Transverse colon (tissue), 4 donors: Measurements from ENCODE around the gene LMF2. TPM values are rescaled to one million over a fixed set of nuclear protein-coding genes. Genes with fewer than 3 reads are reported as not detected.
A peak's percentile ranks its signal among the peaks of the same experiment; 100 is the strongest.

ENCODE experiments used
- DNase-seq: peaks from one replicate; pipeline ENCODE4 v3.0.0-alpha.2; 2019
- H3K27ac ChIP-seq, 4 donors: fragments of 200-600 bp; sonication (generic); 2 replicates each; pipeline ENCODE4 v1.5.1; 2016 to 2018; ENCODE audit warnings: inconsistent platforms in 4 of 4
- H3K27me3 ChIP-seq: fragments of 200-600 bp; sonication (generic); 2 replicates; pipeline ENCODE4 v1.5.1; 2017; ENCODE audit warnings: inconsistent platforms
- H3K36me3 ChIP-seq, 4 donors: fragments of 200-600 bp; sonication (generic); 2 replicates each; pipeline ENCODE4 v1.5.1; 2017 to 2019; ENCODE audit warnings: inconsistent platforms in 4 of 4
- H3K4me1 ChIP-seq, 4 donors: fragments of 200-600 bp; sonication (generic); 2 replicates each; pipeline ENCODE4 v1.5.1; 2017 to 2020; ENCODE audit warnings: inconsistent platforms in 4 of 4
- H3K4me3 ChIP-seq, 4 donors: fragments of 200-600 bp; sonication (generic); 1 replicate in 1 of 4; 2 replicates in 3 of 4; pipeline versions ENCODE4 v1.5.1 to v1.6.1; 2017 to 2019; ENCODE audit warnings: inconsistent platforms in 4 of 4
- H3K9me3 ChIP-seq, 2 donors: fragments of 200-600 bp; sonication (generic); 2 replicates each; pipeline ENCODE4 v1.5.1; 2017 to 2019; ENCODE audit warnings: inconsistent platforms in 2 of 2
- CTCF ChIP-seq, 5 experiments: fragments of 200-600 bp in 3 of 5; fragments of 450-650 bp in 2 of 5; sonication (generic) in 3 of 5; IDR thresholded peaks; 1 replicate in 2 of 5; 2 replicates in 3 of 5; pipeline ENCODE4 v1.5.1; 2016 to 2017; ENCODE audit warnings: antibody characterized with exemption in 5 of 5, inconsistent platforms in 3 of 5, mild to moderate bottlenecking in 2 of 5, moderate library complexity in 1 of 5
- EP300 ChIP-seq: sonication (generic); formaldehyde crosslinking; IDR thresholded peaks from one replicate; pipeline ENCODE4 v1.6.1; 2017; ENCODE audit warnings: antibody characterized with exemption, low read depth
- POLR2A ChIP-seq: fragments of 450-650 bp; IDR thresholded peaks from one replicate; pipeline ENCODE4 v1.6.1; 2016; ENCODE audit warnings: antibody characterized with exemption, mild to moderate bottlenecking, moderate library complexity
- POLR2AphosphoS5 ChIP-seq, 3 donors: sonication (generic); formaldehyde crosslinking; IDR thresholded peaks; one replicate each; pipeline ENCODE4 v1.6.1; 2016; ENCODE audit warnings: antibody characterized with exemption in 3 of 3
- WGBS, 2 donors: methylation state at CpG; one replicate each; pipeline ENCODE4 v1.1.5; 2018; ENCODE audit warnings: low coverage in 1 of 2; 5-methylcytosine and 5-hydroxymethylcytosine counted together
- in situ Hi-C, 4 donors: fragments of 200-750 bp; cut with MboI; loops; one replicate each; pipeline versions ENCODE4 v1.15.0 to v1.15.1; 2017; ENCODE audit warnings: low sequenced_read_pairs in 3 of 4, low pct_ligation_motif_present in 1 of 4, low pct_unique_long_range_greater_than_20kb in 1 of 4
- intact Hi-C: fragments of 100-400 bp; cut with DNase I; formaldehyde crosslinking; loops from one replicate; pipeline ENCODE4 v1.15.1; 2023; ENCODE audit warnings: low total_unique reads
- total RNA-seq, 4 donors: library from RNA; depleted of rRNA; stranded (reverse); fragments of >200 nt; gene quantifications; one replicate each; pipeline ENCODE4 v1.1.0, GENCODE V29; 2016

The LMF2 gene
- total RNA-seq, 4 donors from 2014 or later: 54.0 to 119 (median 79.9) TPM

- in situ Hi-C loops (no loop called here), intact Hi-C loops (no loop called here)
- DNase-seq: no peak
- 80% methylated on average over 72 of the region's 78 CpGs; no CpG with 5 or more reads in 1 of the 2 donors for WGBS, 2 donors
- Histone ChIP-seq H3K36me3 (no peaks in the 10 kb centered on the region), H3K27me3 (peaks cover 43% of the 10 kb centered on the region), H3K4me1 (peaks cover 9 to 40% (median 28%) of the 10 kb centered on the region in 4 donors), H3K4me3 (no peak overlapping the region), H3K9me3 (no peaks in the 10 kb centered on the region), H3K27ac (no peak overlapping the region)
- TF ChIP-seq CTCF (IDR thresholded peaks at IDR 0.05): no peak
- TF ChIP-seq EP300: no peak
- no peak for TF ChIP-seq POLR2AphosphoS5 (IDR thresholded peaks at IDR 0.05)
Observed at GRCh38 chr22:50546326-50547262, 39.1 kb upstream of the LMF2 start.

DNA sequence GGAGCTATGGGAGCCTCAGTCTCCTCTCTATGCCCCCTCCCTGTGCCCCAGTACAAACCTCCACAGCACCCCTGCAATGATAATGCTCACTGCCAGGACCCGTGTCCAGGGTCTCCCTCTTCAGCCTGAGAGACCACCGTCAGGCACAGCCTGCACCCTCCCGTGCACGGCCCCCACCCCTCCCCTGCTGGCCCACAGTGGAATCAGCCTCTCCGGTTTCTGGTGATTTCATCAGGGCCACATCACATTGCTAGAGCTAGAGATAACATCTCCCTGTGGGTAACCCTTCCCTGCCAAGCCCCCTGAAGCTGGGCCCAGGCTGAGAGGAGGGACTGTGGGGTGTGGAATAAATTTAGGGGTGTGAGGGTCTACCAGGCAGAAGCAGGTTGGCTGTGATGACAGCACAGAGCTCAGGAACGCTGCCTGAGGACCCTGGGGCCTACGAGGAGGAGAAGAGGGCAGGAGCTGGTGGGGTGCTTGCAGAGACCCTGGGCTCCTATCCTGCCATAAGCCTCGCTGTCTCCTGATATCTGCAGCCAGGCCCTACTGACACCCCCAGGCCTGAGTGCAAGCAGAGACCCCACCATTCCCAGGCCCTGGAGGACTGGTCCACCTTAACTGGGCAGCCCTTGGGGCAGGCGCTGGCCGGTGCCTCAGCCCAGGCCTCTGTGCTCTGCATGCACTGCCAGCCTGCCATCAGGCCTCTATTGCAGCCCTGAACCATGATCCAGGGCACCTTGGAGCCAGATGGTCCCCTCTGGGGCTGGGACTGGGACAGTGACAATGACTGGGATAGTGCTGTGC lies 38.2 kb upstream of the LMF2 start, which contains the start of gene KLHDC7B:
Gene KLHDC7B (plus strand): TSS at position 378 of the 804 bp plus-strand sequence. CDS start 345 bp downstream, at position 723.
- 79% methylated on average over 10 of the region's 10 CpGs; no CpG with 5 or more reads in 1 of the 2 donors for WGBS, 2 donors
- Histone ChIP-seq H3K27ac (peak within 1 kb of the TSS; percentile 40 to 65 (median 54)), H3K9me3 (no peaks in the 10 kb centered on the region), H3K36me3 (no peaks in the 10 kb centered on the region), H3K4me3 (no peak within 1 kb of the TSS), H3K27me3 (peaks cover 43% of the 10 kb centered on the region), H3K4me1 (peaks cover 14 to 48% (median 28%) of the 10 kb centered on the region in 4 donors)
- intact Hi-C loops (no loop called here), in situ Hi-C loops (no loop called here)
- TF ChIP-seq POLR2AphosphoS5 (IDR thresholded peaks at IDR 0.05): no peak
- TF ChIP-seq POLR2A: no peak
- TF ChIP-seq EP300: no peak
- no peak for TF ChIP-seq CTCF (IDR thresholded peaks at IDR 0.05)
- DNase-seq: no peak

GRCh38 chr22:50544746-50545253 lies 37.3 kb upstream of the LMF2 start:
- DNase-seq: peak; percentile 45
- intact Hi-C loops: no loop called here
- Histone ChIP-seq H3K27ac (peak overlapping the region; percentile 40 to 65 (median 54)), H3K4me1 (peaks cover 18 to 55% (median 32%) of the 10 kb centered on the region in 4 donors), H3K9me3 (no peaks in the 10 kb centered on the region), H3K36me3 (no peaks in the 10 kb centered on the region), H3K4me3 (no peak overlapping the region), H3K27me3 (peaks cover 41% of the 10 kb centered on the region)
- 52% methylated on average over 5 of the region's 5 CpGs; no CpG with 5 or more reads in 1 of the 2 donors for WGBS, 2 donors
- TF ChIP-seq POLR2A (no peak), EP300 (no peak), POLR2AphosphoS5 (IDR thresholded peaks at IDR 0.05) (no peak), CTCF (IDR thresholded peaks at IDR 0.05) (no peak)
- in situ Hi-C loops: no loop called here
